ENCODE data around the gene FAM180B.
A peak's percentile ranks its signal among the peaks of the same experiment; 100 is the strongest.

FAM180B gene

GRCh38 chr11:47569646-47570045 lies 16.8 kb upstream of the FAM180B start:
- DNase-seq (ENCODE audit: low read depth) = no peak

GRCh38 chr11:47570651-47571356 lies 15.7 kb upstream of the FAM180B start:
- no peak for DNase-seq (ENCODE audit: low read depth)

- no peak for DNase-seq (ENCODE audit: low read depth)
These were observed 15.1 kb upstream of the FAM180B start for GRCh38 chr11:47571357-47571729.

- DNase-seq (ENCODE audit: low read depth) = no peak
These were observed 14.6 kb upstream of the FAM180B start for GRCh38 chr11:47571895-47572294.

GRCh38 chr11:47572715-47573255 lies 13.7 kb upstream of the FAM180B start:
- no peak for DNase-seq (ENCODE audit: low read depth)

GRCh38 chr11:47573321-47573720 lies 13.2 kb upstream of the FAM180B start:
- no peak for DNase-seq (ENCODE audit: low read depth)

- no peak for DNase-seq (ENCODE audit: low read depth)
These were observed 8.9 kb upstream of the FAM180B start for GRCh38 chr11:47577460-47578041.

- peak; percentile 90 for DNase-seq (ENCODE audit: low read depth)
These were observed 7.7 kb upstream of the FAM180B start, which contains the start of the genes KBTBD4 and NDUFS3 for GRCh38 chr11:47578524-47579494. KBTBD4 (minus strand) TSS chr11:47578970; CDS start chr11:47578951, 19 bp downstream. NDUFS3 (plus strand) TSS chr11:47579074; CDS start chr11:47579092, 18 bp downstream.

GRCh38 chr11:47583844-47584243 lies 2.6 kb upstream of the FAM180B start:
- DNase-seq (ENCODE audit: low read depth) = no peak

- DNase-seq (ENCODE audit: low read depth) = no peak
These were observed 700 bp downstream of the FAM180B start for GRCh38 chr11:47587039-47587716.

- no peak for DNase-seq (ENCODE audit: low read depth)
These were observed 1.3 kb downstream of the FAM180B start for GRCh38 chr11:47587723-47588326.

GRCh38 chr11:47589118-47589517 lies 2.6 kb downstream of the FAM180B start:
- no peak for DNase-seq (ENCODE audit: low read depth)

GRCh38 chr11:47589584-47589976 lies 3.1 kb downstream of the FAM180B start:
- no peak for DNase-seq (ENCODE audit: low read depth)

GRCh38 chr11:47589977-47590861 lies 3.7 kb downstream of the FAM180B start:
- no peak for DNase-seq (ENCODE audit: low read depth)

GRCh38 chr11:47591764-47592163 lies 5.3 kb downstream of the FAM180B start:
- no peak for DNase-seq (ENCODE audit: low read depth)

- DNase-seq (ENCODE audit: low read depth) = no peak
These were observed 5.8 kb downstream of the FAM180B start for GRCh38 chr11:47592251-47592650.

- no peak for DNase-seq (ENCODE audit: low read depth)
These were observed 6.5 kb downstream of the FAM180B start for GRCh38 chr11:47592970-47593369.

- DNase-seq (ENCODE audit: low read depth) = no peak
These were observed 7.0 kb downstream of the FAM180B start for GRCh38 chr11:47593492-47593933.

GRCh38 chr11:47593934-47594855 lies 7.7 kb downstream of the FAM180B start, which contains the start of gene C1QTNF4:
C1QTNF4 (minus strand) TSS chr11:47594411; CDS start chr11:47590810, 3,601 bp downstream.
- DNase-seq (ENCODE audit: low read depth) = no peak

Data from HS-27A (cell line).